ENCODE measurements around the gene KRTAP2-4.

The KRTAP2-4 gene

GRCh38 chr17:41020336-41020735, 45.3 kb downstream of the KRTAP2-4 start:
- DNase-seq (ENCODE audit: insufficient read length, low spot score) (no peak), FAIRE-seq (no peak)
- TF ChIP-seq POLR2A (IDR thresholded peaks at IDR 0.05; ENCODE audit: low read depth, low read length): no peak

DNA sequence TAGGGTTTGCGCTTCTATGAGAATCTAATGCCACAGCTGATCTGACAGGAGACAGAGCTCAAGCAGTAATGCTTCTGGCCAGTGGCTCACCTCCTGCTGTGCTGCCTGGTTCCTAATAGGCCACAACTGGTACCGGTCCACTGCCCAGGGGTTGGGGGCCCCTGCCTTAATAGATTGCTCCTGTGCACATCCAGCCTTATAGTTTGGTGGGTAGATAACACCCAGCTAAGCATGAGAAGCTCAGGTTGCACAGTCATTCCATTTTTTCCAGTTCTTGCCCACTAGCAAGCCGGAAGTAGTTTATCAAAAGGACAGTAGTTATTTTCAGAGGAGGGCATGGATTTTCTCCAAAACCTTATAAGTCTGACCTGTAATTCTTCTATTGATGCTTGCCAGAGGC, 46.3 kb downstream of the KRTAP2-4 start:
- DNase-seq (ENCODE audit: insufficient read length, low spot score) (no peak), FAIRE-seq (no peak)
- no peak for TF ChIP-seq POLR2A (IDR thresholded peaks at IDR 0.05; ENCODE audit: low read depth, low read length)

DNA sequence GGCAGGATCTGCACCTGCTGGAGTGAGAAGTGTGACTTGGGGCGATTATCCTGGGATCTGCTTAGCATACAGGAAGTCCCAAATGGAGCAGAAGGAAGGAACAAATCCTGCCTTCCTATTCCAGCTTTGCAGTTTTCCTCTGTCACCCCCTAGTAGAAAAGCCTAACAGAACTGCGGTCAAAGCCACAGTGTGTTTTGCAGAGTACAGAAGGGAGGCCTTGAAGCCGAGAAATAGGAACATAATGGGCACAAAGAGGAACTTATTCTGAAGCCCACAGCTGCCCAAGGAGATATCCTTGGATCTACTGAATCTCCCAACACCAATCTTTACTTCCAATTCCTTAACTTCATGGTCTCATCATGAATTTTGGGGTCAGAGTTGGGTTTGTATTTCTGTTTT, 47.1 kb downstream of the KRTAP2-4 start:
- FAIRE-seq (no peak), DNase-seq (ENCODE audit: insufficient read length, low spot score) (no peak)
- no peak for TF ChIP-seq POLR2A (IDR thresholded peaks at IDR 0.05; ENCODE audit: low read depth, low read length)

DNA sequence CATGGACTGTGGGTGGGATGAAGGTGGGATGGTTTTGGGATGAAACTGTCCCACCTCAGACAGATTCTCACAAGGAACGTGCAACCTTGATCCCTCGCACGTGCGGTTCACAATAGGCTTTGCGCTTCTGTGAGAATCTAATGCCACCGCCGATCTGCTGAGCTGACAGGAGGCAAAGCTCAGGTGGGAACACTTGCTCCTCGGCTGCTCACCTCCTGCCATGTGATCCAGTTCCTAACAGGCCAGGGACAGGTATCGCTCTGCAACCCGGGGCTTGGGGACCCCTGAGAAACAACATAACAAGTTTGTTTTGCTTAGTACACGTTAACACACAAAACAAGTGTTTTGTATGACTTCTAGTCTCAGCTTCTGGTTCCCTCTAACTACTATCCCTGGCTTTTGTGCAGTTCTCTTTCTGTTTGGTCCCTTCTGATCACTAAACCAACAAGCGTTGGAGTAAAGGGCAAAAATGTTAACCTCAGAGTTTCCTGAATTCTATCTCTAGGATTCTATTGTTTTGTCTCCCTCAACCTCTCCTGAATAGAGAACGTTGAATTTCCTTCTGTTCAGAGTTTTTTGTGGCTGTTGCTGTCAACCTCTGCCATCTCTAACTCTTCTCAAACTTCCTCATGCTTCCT, 49.0 kb downstream of the KRTAP2-4 start:
- no peak for FAIRE-seq
- no peak for TF ChIP-seq POLR2A (IDR thresholded peaks at IDR 0.05; ENCODE audit: low read depth, low read length)
- DNase-seq (ENCODE audit: insufficient read length, low spot score): no peak

GRCh38 chr17:41015454-41015853, 50.2 kb downstream of the KRTAP2-4 start:
- no peak for FAIRE-seq
- DNase-seq (ENCODE audit: insufficient read length, low spot score): no peak
- TF ChIP-seq POLR2A (IDR thresholded peaks at IDR 0.05; ENCODE audit: low read depth, low read length): no peak
